KBM-7 (cell line): Measurements from ENCODE around the gene ALDH4A1.

Source experiments
- DNase-seq: peaks from one replicate; pipeline ENCODE4 v3.0.0-alpha.2; 2015
- in situ Hi-C: fragments of 300-500 bp; cut with MboI; formaldehyde crosslinking; loops from 2 replicates; pipeline ENCODE4 v1.14.3; 2020; ENCODE audit warnings: low sequenced_read_pairs, low pct_unique_long_range_greater_than_20kb, mixed read lengths

The ALDH4A1 gene, protein sequence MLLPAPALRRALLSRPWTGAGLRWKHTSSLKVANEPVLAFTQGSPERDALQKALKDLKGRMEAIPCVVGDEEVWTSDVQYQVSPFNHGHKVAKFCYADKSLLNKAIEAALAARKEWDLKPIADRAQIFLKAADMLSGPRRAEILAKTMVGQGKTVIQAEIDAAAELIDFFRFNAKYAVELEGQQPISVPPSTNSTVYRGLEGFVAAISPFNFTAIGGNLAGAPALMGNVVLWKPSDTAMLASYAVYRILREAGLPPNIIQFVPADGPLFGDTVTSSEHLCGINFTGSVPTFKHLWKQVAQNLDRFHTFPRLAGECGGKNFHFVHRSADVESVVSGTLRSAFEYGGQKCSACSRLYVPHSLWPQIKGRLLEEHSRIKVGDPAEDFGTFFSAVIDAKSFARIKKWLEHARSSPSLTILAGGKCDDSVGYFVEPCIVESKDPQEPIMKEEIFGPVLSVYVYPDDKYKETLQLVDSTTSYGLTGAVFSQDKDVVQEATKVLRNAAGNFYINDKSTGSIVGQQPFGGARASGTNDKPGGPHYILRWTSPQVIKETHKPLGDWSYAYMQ

GRCh38 chr1:18902523-18903290 lies at the start of gene ALDH4A1:
Gene ALDH4A1, minus strand, starts transcription at chr1:18902555. Its CDS starts 32 bp downstream, at chr1:18902523.
- in situ Hi-C loops = loop anchor here (25.0 kb wide), 1 partner anchor 185 kb away; no protein-coding TSS in a partner anchor
- DNase-seq = peak; percentile 96

DNA sequence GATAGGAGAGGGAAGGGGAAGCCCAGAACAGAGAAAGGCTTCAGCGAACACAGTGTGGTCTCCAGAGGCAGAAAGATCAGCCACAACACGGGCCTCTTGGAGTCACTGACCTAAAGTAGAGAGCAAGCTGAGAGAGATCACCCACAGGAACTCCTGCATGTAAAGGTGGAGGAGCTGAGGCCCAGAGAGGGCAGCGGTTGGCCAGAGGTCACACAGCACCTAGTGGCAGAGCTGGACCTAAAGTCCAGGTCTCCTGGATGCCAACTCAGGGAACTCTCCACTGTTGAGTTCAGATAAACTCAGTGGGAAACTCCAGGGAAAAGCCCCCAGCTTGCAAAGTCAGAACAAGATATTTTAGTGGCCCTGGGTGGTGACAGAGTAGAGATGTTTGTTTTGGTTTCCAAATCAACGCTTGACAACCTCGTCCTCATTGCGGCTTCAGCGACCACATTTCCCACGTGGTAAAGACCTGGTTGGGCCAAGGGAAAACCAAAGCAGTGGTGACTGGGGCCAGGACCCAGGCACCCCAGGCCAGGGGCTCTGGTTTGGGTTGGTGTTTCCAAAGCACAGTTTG lies 49.5 kb upstream of the ALDH4A1 start:
- in situ Hi-C loops = no loop called here
- peak; percentile 55 for DNase-seq

DNA sequence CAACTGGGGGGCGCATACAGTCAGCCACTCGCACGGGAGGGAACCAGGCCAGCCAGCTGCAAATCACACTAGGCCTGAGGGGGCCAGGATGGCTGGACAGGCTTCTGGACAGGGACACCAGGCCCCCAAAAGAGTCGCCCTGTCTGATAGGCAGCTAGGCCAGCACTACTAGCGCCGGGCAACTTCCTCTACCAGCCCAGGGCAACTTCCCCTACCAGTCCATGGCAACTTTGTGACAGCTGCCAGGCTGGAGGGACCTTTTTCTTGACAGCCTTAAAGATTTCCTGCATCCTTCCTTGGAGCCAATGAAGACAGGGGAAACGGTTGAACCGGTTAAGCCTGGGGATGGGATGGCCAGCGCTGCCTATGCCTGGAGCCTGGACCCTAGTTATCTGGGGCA lies 49.1 kb upstream of the ALDH4A1 start:
- in situ Hi-C loops = no loop called here
- peak; percentile 45 for DNase-seq

DNA sequence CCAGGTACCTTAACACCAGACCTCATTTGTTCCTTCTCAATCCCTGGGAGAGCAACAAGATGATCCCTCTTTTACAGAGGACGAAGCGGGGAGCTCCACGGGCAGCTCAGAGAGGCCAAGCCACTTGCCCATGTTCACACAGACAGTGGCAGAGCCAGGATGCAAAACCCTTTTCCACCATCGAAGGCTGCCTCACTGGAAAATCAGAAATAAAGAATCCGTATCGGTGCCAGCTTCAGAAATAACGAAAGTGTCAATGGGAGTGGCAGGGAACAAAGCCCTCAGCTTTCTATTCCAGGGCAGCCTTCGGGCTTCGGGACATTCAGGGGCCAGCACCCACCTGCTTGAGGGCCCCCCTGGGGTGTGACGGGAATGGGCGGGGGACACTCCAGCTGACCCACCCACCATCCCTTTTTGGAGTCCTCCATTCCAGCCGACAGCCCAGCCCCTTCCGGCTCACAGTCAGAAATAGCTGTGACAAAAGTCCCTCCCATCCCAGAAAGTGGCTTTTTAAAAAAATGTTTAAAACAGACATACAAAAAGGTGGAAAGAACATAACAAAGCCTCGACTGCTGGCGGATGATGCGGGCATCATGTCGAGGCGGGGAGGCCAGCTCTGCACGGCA lies 48.2 kb upstream of the ALDH4A1 start:
- in situ Hi-C loops = no loop called here

GRCh38 chr1:18949686-18950400 lies 47.5 kb upstream of the ALDH4A1 start:
- in situ Hi-C loops = no loop called here
- DNase-seq = peak; percentile 48

More for the DNA sequence above, 48.2 kb upstream of the ALDH4A1 start:
- no peak for DNase-seq

DNA sequence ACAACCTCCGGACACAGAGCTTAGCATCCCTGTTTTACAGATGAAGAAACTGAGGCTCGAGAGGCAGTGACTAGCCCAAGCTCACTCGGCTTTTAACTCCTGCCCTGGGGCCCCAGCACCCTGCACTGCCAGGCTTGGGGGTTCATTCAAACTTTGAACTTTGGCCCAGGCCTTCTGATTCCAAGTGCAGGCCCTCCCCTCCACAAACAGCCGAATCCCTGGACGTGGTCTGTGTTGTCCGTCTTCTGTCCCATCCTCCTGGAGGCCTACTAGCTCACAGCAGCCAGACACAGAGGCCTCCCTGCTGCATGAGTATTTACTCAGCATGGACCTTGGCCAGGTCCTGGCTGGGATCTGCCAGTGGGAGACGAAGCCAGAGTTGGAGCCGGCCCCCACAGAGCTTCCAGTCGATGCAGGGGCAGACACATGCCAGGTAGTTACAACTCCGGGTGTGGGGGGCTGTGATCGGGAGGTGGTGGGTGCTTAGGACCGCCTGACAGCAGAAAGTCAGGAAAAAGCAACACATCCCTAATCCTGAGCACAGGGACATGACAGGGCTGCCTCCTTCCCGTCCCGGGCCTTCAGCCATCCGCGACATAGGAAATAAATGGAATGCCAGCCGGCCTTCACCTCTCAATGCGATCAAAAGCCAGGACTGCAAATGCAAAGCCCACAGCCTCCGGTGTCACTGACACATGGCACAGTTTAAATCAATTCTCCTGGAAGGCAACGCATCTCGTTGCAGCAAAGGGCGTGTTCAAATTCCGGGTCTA lies 46.7 kb upstream of the ALDH4A1 start:
- in situ Hi-C loops = no loop called here
- DNase-seq = no peak

GRCh38 chr1:18948048-18948912 lies 45.9 kb upstream of the ALDH4A1 start:
- DNase-seq = no peak
- in situ Hi-C loops = no loop called here

DNA sequence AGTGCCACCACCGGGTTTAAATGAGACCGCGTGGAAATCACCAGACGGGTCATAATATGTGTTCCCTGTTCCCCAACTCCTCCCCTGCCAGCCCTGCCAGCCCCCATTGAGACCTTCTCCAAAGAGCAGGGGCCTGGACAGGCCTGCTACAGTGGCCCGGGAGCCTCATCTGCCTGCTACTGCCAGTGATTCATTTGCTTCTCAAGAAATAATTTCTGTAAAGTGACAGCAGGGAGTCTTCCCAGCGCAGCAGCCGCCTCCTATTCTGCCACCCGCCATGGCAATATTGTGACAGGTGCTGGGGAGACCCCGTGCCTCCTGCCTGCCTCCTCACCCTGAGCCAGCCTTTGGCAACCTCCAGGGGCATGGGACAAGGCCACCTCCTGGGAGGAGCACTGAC lies 45.2 kb upstream of the ALDH4A1 start:
- in situ Hi-C loops = no loop called here
- DNase-seq = no peak

DNA sequence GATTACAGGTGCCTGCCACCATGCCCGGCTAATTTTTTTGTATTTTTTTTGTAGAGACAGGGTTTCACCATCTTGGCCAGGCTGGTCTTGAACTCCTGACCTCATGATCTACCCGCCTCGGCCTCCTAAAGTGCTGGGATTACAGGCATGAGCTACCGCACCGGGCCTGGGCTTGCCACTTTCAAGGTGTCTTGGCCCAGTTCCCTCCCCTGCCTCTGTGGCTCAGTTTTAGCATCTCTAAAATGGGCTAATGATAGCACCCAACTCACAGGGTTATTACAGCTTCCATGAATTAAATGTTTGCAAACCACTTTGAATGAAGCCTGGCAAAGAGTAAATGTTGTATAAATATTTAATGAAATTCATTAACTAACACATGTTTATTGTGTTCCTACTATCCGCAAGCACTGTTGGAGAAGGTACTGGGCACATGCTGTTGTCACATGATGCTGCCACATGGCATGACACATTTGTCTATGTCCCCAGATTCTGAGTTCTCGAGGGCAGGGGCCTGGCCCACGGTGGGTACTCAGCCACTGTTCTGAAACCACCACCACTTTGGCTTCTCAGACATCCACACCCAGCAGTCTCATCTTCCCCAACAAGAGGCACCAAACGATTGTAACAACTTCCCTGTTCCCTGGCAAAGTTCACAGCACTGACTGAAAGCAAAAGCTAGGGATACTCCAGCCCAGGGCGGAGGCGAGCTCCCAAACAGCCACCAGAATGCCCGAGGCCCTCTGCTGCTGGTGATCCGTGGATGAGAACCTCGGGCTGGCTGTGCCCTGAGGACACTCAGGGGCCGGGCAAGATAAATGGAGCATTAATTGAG lies 44.4 kb upstream of the ALDH4A1 start:
- in situ Hi-C loops = no loop called here
- no peak for DNase-seq

DNA sequence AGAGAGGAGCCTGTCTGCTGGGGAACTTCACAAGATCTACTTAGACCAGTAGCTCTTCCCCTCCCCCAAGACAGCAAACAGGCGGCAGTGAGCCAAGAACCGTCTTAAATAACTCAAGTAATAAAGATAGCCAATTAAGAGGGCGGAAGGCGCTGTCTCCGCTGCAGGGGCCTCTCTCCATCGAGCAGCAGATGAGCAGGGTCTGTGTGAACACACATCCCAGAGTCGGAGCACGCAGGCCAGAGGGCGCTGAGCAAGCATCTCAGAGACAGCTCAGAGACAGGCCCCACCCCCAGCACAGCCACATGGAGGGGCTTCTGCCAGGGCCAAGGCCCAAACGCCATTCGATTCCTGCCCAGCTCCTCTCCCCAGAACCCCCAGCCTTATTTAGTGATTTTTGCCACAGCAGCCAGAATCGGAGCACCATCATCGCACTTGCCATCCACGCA lies 43.1 kb upstream of the ALDH4A1 start:
- in situ Hi-C loops = no loop called here
- no peak for DNase-seq

DNA sequence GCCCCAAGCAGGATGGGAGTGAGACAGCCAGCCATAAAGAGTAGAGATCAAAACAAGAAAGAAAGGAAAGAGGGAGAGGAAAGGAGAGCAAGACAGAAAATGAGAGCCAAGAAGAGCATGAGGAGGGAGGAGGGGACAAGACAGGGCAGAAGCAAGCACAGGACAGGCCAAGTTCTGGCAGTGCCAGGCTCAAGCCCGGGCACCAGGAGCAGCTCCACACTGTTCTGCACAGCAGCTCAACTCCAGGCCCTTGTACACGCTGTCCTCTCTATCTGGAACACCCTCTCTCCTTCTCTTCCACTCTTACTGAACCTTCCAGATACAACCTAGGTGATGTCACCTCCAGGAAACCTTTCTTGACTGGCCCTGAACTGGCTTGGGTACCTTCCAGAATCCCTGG lies 42.5 kb upstream of the ALDH4A1 start:
- in situ Hi-C loops = no loop called here
- no peak for DNase-seq

GRCh38 chr1:18943914-18944572 lies 41.7 kb upstream of the ALDH4A1 start:
- in situ Hi-C loops = no loop called here
- no peak for DNase-seq

- DNase-seq = no peak
- in situ Hi-C loops = no loop called here
These were observed 40.8 kb upstream of the ALDH4A1 start for GRCh38 chr1:18943162-18943561.

DNA sequence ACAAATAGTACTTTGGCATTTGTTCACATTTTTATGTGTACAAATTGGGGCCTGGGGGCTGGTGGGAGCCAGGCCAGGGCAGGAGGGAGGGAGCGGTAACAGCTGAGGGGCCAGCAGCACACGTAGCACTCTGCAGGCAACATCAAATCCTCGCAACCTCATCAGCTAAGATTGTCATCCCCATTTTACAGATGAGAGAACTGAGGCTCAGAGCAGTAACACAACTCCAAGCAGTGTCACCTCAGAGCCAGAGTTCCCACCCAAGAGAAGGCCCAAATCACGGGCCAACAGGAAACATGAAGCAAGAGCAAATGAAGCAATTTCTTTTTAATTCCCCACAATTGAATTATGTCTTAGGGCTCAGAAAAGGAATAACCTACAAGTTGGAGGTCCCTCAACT lies 40.0 kb upstream of the ALDH4A1 start:
- in situ Hi-C loops = no loop called here
- DNase-seq = no peak

DNA sequence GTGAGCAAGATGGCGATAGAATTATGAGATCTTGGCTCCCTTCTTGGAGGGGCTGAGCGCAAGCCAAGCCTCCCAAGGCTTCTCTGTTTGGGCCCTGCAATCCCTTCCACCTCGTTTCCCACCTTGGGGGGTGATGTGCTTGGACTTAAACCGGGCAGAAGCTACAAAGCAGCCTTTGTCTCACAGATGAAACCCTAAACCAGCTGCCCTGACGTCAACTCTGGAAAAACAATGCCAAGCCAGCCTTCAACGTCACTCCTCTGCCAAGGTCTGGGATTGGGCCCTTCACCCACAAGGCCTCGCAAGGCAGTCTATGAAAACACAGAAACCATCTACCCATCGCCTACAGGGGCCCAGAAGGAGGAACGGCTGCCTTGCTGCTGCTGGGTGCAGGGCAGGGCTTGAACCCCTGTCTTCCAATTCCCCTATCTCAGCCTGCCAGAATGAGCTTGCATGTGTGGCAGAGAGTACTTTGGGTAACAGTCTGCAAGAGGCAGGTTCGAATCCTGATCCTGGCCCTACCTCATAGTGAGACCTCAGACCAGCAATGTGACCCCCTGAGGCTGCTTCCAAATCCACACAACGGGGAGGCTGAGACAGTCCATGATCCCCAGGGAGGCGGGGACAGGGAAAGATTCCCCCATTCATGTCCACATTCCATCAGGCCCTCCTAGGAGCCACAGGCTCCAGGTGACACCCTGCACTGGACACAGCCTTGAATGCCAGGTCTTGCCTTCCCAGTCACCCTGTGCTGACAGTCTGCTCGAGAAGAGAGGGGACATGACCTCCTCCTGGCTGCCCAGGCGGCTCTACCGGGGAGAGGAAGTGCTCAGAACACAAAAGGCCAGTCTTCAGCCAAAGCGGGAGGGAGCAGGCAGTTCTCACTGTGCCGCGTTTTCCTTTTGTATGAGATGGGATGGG lies 39.1 kb upstream of the ALDH4A1 start:
- in situ Hi-C loops = no loop called here
- DNase-seq = no peak
